Renal pelvis (tissue), 4 donors: ENCODE results near the gene SPPL3. TPM values are rescaled to one million over a fixed set of nuclear protein-coding genes. Genes with fewer than 3 reads are reported as not detected.
"Not testable (repeated sequence)": the region's sequence is repeated elsewhere in the genome, so short reads cannot be mapped to it uniquely, and the experiment has no call there.

Source experiments
- DNase-seq: peaks from one replicate; pipeline ENCODE4 v3.0.0-alpha.2; 2013
- polyA plus RNA-seq, 3 donors: library from polyadenylated mRNA; unstranded; fragments of 120-200 nt; gene quantifications; one replicate each; pipeline ENCODE4 v1.2.1, GENCODE V29; 2013; ENCODE audit not compliant: insufficient read length in 3 of 3

Gene SPPL3
- polyA plus RNA-seq, 3 donors: 79.8 to 87.8 (median 84.0) TPM

GRCh38 chr12:120792456-120792855 lies 111.7 kb downstream of the SPPL3 start:
- DNase-seq: not testable (repeated sequence)

GRCh38 chr12:120791669-120792176 lies 112.4 kb downstream of the SPPL3 start:
- DNase-seq: no peak

GRCh38 chr12:120790114-120790513 lies 114.0 kb downstream of the SPPL3 start:
- DNase-seq: no peak

GRCh38 chr12:120787889-120788288 lies 116.3 kb downstream of the SPPL3 start:
- DNase-seq: no peak

- DNase-seq: no peak
Measured at GRCh38 chr12:120784804-120785203, 119.4 kb downstream of the SPPL3 start.

GRCh38 chr12:120783197-120783596 lies 121.0 kb downstream of the SPPL3 start:
- no peak for DNase-seq

- DNase-seq: no peak
Measured at GRCh38 chr12:120775862-120776552, 128.2 kb downstream of the SPPL3 start.

- DNase-seq: no peak
Measured at GRCh38 chr12:120774169-120774916, 129.8 kb downstream of the SPPL3 start.

- no peak for DNase-seq
Measured at GRCh38 chr12:120771097-120771496, 133.1 kb downstream of the SPPL3 start.

- no peak for DNase-seq
Measured at GRCh38 chr12:120767071-120768024, 136.8 kb downstream of the SPPL3 start.

- DNase-seq: no peak
Measured at GRCh38 chr12:120766566-120766965, 137.6 kb downstream of the SPPL3 start.

- DNase-seq: no peak
Measured at GRCh38 chr12:120764816-120765215, 139.3 kb downstream of the SPPL3 start.

- DNase-seq: no peak
Measured at GRCh38 chr12:120763250-120763649, 140.9 kb downstream of the SPPL3 start.

GRCh38 chr12:120762086-120762485 lies 142.1 kb downstream of the SPPL3 start:
- no peak for DNase-seq

- peak; percentile 88 for DNase-seq
Measured at GRCh38 chr12:120761519-120761934, 142.6 kb downstream of the SPPL3 start.

GRCh38 chr12:120760349-120761254 lies 143.6 kb downstream of the SPPL3 start:
- DNase-seq: no peak

- no peak for DNase-seq
Measured at GRCh38 chr12:120759591-120760348, 144.4 kb downstream of the SPPL3 start.

GRCh38 chr12:120758798-120759590 lies 145.2 kb downstream of the SPPL3 start:
- DNase-seq: no peak

- DNase-seq: no peak
Measured at GRCh38 chr12:120757949-120758348, 146.2 kb downstream of the SPPL3 start.
